HG03045 (cell line): Measurements from ENCODE around the gene RTP2.

Experiments used
- ATAC-seq: cut with Tn5 transposase; IDR thresholded peaks from one replicate; pipeline ENCODE4 v1.9.1; 2021; ENCODE audit warnings: mild to moderate bottlenecking, moderate library complexity; ENCODE audit not compliant: unreplicated experiment

The RTP2 gene

DNA sequence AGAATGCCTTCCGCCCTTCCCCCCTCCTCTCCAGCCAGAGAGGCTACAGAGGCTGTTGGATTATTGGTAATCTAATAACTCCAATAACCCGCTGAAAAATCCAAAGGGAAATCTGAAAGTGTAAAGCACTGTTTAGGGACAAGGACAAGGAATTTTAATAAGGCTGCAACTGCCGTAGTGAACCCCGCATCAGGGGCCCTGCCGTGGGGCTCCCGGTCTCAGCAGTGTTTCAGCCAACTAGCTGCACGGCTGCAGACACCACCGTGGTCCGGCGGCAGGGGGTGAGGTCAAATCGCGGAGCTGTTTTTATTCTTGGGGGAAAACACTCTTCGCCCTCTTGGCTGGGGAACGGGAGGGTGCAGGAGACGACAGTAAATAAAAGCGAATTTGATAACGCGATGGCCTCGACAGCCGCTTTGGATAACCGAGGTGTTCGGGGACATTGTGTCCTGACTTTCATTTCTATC, 36.8 kb upstream of the RTP2 start:
- ATAC-seq: no peak

DNA sequence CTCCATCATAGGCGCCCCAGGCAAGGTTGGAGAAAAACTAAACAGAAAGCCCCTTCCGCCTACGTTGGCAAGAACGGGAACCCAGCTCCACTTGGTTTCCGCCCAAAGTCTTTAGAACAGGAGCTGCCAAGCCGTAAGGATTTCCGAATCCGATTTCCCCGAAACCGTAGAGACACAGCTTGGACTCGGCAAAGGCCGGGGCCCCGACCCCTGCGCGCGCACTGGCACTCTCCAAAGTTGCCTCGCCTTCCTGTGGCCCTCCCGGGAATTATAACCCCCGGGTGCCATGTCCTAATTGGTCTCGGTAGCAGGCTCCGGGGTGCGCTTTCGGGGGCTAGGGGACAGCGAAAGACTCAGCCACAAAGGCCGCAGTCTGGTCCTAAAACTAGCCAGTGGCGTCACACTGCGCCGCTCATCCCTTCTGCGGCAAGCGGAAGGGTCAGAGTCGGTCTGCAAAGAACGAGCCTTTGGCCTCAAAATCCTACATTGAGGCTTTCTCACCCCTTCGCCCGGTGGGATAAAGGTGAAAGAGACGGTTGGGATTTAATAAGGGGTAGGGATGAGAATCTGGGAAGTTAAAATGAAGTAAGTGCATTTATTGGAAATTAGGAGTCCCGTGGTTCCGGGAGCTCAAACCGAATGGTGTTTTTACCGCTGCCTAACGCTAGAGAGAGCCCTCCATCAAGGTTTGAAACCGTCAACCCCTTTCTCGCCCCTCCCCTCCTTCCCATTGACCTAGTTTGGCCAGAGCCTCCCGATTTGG, 36.2 kb upstream of the RTP2 start:
- peak; percentile 52 for ATAC-seq

DNA sequence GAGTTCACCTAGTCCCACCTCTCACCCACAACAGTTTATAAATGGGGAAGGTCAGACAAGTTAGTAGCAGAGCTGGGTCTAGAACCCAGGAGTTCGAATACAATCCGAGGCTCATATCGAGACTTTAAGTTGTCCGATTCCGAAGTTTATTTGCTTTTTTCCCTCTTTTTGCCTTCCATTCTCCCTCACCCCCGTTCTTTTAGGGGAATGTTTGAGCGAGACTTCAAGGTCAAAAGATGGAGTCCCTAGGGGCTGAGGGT, 35.6 kb upstream of the RTP2 start:
- no peak for ATAC-seq

DNA sequence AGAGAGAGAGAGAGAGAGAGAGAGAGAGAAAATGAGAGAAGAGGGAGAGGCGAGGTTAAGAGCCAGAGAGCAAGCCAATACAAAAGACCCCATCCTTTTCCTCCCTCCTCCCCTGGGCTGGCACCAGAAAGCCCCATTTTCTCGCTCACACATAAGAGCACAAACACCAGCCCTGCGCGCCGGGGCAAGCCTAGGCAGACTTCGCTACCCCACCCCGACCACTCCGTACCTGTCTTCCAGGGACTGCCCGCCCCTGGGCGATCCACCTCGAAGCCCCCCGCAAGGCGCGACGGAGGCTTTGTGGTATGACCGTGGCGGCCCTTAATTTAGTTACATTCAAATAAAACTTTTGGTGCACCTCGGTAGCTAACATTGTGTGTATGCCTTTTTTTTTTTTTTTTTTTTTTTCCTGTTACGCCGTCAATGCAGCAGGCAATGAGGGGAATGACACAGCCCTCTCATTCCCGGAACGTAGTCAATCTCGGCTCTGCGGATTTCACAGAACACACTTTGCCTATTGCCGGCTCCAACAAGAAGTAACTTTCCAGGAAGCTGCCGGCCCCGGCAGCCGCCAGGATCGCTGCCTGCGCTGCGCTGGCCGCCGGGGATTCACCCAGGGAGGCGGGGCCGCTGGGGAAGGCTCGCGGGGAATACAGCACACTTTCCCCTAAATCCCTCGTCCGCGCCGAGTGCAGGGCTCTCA, 35.2 kb upstream of the RTP2 start:
- ATAC-seq: no peak

DNA sequence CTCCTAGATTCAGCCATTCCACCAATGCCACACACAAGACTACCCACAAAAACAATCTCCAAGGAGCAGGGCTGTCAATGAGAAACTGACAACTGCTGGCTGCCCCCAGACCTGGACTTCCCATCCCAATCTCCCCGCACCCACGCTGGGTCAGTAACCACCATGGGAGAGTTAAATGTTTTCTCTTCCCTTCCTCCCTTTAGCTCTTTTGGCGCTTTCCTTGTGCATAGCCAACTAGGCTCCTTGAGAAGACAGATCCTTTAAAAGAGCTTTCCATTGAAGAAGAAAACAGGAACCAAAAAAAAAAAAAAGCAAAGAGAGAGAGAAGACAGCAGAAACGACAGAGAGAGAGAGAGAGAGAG, 34.6 kb upstream of the RTP2 start:
- no peak for ATAC-seq

DNA sequence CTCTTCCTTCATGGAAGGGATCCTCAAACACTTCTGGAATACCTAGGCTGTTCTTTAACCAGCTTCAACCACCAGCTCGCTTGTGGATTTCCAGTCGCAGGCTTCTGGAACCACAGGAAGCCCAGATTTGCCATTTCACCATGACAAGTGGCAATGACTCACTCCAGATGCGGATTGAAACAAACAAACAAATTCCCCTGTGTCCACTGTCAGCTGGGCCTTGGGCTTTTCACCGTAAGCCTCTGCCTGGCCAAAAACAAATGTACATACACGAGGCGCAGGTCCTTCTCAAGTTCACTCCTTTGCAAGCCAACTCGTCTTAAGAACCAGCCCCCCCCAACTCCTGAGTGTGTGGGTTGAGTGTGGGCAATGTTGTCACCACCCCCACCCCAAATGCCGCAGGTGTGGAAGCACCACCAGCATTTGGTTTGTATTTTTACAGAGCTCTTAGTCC, 34.1 kb upstream of the RTP2 start:
- ATAC-seq: no peak

DNA sequence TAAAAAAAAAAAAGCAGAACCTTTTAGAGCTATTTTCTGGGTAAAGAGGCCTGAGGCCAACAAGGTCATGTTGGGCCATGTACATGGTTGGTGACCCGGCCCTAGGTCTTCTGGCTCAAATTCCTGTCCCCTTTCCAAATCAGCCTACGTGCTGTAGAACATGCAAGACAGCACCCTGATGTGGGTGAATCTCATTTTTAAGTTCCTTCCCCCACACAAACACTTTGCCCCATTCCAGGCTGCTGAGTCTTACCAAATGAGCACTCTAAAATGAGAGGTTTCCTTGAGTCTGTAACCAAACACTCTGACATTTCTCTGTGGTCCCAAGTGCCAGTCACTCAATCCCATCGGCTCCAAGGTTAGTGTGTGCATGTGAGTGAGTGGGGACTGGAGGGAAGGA, 33.5 kb upstream of the RTP2 start:
- no peak for ATAC-seq

DNA sequence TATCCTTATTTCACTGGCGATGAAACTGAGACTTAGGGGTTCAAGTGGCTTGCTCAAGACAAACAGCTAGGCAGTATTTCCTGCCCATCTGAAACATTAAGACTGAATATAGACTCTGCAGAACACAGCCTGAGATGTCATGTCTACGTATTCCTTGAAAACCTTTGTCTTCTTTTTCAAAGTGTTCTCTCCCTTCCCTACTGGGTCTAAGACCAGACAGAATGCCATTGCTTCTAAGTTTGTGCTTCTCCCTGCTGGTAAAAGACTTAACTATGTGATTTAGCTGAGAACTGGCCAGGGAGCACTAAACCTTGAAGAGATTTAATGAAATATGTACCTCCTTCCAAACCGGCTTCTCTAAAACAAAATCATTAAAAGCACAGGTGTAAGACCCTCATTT, 33.0 kb upstream of the RTP2 start:
- ATAC-seq: no peak

DNA sequence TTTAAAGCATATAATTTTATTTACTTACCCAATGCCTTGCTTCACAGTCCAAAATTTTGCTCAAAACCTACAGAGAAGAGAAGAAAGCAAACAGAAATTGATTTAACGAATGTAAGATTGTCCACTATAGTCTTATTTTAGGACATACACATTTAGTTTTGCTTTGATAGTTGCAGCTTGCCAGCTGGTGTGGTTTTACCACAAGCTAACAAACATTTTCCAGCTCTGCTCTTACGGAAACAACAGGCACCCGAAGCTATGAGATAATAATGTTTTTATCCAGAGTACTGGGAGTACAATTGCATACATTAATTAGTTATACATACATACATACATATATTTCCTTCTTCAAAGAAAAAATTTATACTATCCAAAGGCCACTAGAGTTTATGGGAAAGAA, 32.5 kb upstream of the RTP2 start:
- no peak for ATAC-seq

DNA sequence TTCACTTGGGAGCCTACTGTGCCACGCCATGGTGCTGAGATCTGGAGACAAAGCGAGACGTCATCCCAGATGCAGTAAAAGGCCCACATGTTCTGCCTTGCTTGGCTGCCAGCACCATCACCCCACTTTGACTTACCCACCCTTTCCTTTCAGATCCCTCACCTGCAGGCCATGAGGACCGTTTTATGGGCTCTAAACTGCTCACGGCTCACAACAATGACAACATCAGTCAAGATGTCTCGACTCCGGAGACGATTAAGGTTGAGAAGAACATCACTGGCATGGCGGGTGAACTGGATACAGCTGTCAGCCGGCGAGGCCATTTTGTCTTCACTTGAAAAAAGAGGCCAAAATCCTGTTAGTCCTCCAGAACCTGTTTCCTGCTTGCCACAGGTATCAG, 31.0 kb upstream of the RTP2 start:
- no peak for ATAC-seq

DNA sequence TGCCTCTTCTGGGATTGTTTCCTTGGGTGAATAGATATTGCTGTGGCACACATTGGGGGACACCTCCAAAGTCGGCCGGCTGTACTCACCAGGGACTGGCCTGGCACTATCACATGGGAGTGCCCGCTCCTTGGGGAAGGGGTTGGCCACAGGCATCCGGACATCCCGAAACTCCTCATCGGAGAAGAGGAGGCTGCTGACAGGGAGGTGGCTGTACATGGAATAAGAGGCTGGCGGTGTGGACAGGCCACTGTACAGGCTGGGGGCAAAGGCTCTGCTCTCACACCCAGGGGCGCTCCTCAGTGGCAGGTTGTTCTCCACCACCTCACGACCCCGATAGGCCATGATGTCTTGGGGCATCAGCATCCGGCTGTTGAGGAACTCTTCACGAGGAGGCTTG, 27.2 kb upstream of the RTP2 start:
- no peak for ATAC-seq

DNA sequence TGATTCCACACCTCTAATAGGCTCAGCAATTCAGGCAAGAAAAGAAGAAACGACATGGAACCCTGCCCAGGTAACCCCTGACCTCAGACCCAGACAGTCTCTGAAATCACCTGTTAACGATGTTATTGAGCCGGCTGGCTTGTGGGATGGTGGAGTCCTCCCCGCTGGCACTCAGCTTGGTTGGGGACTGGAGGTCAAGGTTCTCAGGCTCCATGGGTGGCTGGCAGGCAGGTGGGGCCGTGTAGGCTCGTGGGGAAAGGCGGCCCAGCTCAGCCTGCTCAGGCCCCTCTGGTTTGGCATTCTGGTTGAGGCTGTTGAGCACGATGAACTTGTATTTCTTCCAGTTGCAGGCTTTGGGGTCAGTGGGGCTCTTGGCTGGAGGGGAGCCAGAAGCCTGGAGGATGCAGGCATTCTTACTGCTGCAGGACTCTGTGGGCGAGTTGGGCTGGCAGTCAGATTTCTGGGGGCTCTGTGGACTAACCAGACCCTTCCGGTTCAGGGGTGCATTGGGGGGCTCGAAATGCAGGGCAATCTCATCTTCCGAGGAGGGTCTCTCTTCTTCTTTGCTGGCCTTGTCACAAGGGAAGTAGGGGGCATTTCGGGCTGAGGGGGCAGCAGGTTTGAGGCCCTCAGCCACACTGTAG, 26.7 kb upstream of the RTP2 start:
- ATAC-seq: no peak

DNA sequence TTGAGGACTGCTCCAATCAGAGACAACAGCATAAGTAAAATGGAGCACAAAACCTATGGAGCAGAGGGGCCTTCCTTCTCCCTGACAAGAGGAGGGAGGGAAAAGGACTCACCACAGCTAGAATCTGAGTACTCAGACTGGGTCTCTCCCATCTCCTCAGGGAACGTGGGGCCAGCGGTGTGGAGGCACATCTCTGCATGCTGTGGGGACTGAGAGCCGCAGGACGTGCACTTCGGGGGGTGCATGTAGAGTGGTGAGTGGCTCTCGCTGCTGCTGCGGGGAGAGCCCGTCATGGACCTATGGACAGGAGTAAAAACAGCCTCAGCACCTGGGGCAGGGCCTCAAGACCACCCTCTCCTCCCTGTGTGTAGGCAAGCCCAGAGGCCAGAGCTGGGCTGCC, 25.9 kb upstream of the RTP2 start:
- no peak for ATAC-seq

DNA sequence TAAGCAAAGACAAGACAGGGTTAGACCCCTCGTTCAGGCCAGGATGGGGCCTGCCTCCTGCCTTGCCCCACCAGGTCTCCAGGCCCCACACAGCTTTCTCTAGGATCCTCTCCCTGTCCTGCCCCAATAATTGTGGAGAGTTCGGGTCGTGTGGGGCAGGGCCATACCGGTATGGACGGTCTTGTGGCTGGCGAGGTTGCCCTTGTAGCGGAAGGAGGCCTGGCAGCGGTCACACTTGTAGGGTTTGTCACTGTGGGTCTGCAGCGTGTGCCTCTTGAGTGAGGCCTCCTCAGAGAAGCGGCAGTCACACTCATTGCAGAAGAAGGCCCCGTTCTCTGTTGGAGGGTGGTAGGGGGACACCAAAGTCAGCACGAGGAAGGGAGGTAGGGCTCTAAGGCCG, 24.2 kb upstream of the RTP2 start:
- no peak for ATAC-seq

DNA sequence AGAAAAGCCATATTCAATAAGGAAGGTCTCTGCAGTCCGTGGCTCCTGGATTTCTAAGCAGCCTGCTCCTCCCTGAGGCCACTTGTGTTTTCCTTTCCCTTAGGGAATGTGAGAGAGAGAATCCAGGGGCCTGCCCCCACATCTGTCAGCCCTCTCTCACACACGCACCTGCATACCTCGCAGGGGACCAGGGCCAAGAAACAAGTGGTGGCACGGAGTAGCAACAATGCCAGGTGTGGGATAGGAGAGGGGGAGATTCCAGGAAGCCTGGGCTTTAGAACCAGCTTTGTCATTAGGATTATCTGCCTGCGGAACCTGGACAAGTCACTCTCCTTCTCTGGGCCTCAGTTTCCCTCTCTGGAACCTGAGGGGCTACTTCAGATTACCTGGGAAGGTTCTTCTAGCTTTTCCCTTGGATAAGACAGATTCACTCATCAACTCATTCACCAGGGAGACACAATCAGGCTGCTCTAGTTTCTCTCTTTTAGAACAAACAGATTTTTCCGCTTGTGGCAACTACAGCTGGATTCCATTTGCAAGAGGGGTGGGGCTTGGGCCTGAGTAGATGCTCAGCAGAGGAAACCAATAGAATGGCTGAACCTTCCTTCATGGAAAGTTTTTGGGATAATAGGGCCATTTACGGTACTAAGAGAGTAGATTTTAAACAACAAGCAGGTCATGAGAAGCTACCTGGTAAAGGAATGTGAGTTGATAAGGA, 23.5 kb upstream of the RTP2 start:
- ATAC-seq: no peak

DNA sequence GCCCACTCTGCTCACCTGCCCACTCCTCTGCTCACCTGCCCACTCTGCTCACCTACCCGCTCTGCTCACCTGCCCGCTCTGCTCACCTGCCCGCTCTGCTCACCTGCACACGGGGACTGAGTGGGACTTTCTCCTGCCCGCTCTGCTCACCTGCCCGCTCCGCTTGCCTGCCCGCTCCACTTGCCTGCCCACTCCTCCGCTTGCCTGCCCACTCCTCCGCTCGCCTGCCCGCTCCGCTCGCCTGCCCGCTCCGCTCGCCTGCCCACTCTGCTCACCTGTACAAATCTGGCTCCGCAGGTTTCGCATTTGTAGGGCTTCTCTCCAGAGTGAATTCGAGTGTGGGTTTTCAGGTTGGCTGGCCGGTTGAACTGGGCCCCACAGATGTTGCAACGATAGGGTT, 22.9 kb upstream of the RTP2 start:
- no peak for ATAC-seq

DNA sequence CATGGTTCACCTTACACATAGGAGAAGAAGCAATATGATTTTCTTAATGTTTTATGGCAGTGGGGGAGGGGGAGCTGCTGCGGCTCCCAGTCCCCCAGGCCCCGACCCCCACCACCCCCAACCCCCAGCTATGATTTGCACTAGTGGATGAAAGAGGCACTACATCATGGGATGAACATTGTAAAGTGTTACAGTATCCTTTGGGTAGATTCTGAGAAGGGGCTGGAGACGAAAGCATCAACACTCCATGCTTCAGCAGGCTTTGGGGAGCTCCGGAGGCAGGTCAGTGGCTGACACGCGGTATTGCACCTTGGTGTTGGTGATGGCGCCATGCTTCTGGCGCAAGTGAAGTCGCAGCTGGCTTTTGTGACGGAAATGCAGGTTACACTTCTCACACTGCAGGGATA, 19.9 kb upstream of the RTP2 start:
- no peak for ATAC-seq

DNA sequence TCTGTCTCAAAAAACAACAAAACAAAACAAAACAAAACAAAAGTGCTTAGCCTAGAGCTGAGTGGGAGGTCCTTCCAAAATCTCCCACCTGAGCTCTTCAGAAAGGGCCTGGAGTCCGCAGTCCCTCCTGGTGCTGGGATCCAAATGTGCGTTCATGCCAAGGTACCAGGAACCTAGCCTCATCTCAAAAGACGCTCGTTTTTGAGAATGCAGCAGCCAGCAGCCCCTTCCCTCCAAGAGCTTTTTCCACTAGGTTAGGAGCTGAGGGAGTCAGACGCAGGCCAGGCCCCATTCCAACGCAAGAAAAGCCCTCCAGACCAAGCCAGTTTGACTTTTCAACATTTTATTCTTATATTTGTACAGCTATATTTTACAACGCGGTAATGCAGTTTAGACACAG, 18.7 kb upstream of the RTP2 start:
- ATAC-seq: no peak

DNA sequence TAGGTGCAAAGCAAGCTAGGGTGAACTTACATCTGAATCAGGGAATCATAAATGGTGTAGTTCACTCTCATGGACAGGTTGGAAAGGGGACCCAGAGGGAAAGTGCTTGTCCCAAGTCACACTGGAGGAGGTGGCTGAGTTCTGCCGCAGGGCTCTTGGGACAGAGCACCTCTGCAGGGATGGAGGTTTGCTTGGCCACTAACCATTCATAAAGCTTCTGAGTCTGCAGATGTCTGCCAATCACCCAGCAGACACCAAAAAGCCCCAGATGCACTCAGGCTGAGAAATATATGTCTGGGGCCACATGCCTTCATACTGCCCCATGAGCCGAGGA, 17.9 kb upstream of the RTP2 start:
- no peak for ATAC-seq

DNA sequence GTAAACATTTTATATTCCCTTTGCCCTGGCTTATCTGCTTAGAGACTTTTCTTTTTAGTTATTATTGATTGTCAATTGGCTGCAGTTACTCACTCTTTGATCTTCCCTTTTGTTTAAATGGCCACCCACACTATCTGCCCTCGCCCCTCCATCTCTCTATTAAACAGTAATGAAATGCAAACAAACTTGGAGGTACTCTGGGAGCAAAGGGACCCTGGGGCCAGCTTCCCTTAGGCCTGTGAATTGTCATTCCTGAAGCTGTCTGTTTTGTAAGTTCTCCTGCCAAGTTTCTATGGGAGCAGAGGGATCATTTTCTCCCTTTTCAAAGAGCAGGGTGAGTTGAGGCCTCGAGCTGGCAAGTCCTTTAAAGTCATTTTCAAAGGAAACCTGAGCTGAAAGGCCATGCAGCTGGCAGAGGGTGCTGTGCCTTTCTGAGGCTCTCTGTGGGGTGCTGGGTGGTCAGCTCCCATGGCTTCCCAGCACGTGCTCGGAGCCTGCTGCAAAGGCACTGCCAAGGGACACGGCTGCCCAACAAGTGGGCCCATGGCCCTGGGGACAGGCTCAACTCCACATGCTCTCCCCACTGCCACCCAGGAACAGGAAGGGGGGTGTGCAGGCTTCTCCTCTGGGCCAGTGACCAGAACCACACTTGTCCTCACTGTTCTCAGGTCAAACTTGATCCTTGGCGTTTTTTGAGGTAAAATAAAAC, 17.4 kb upstream of the RTP2 start:
- no peak for ATAC-seq

DNA sequence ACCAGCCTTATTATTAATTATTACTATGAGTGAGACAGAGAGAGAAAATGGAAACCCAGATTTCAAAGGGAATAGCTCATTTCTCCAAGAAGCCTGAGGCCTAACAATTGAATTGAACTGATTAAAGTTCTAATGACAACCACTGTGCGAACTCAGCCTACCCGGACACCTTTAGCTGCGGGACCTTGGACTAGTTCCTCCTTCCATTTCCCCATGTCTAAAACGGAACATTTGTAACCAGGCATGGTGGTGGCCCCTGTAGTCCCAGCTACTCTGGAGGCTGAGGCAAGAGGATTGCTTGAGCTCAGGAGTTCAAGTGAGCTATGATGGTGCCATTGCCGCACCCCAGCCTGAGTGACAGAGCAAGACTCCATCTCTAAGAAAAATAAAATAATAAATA, 16.4 kb upstream of the RTP2 start:
- ATAC-seq: no peak
